Measurements from ENCODE around the gene BBS4.

GRCh38 chr15:72682772-72683171 is 3.2 kb upstream of the BBS4 start:
- TF ChIP-seq CTCF (conservative IDR thresholded peaks at IDR 0.05 in 1 of 2, IDR thresholded peaks at IDR 0.05 in 1 of 2; ENCODE audit: low read depth in 1 of 2, low read length in 2 of 2): no peak
- TF ChIP-seq EZH2 (IDR thresholded peaks at IDR 0.05; ENCODE audit: low read length, missing control alignments): no peak

All from fibroblast of lung (primary cell).